Fibroblast of skin of scalp (primary cell): ENCODE data around the gene ZNF326.
"Not testable (repeated sequence)": the region's sequence is repeated elsewhere in the genome, so short reads cannot be mapped to it uniquely, and the experiment has no call there.

ENCODE experiments used
- DNase-seq: peaks from one replicate; pipeline ENCODE4 v3.0.0-alpha.2; 2013

Gene ZNF326

GRCh38 chr1:89971600-89971999, 23.3 kb upstream of the ZNF326 start:
- no peak for DNase-seq

- no peak for DNase-seq
Observed at GRCh38 chr1:89972024-89972423, 22.9 kb upstream of the ZNF326 start.

- no peak for DNase-seq
Observed at GRCh38 chr1:89973471-89974127, 21.3 kb upstream of the ZNF326 start.

GRCh38 chr1:89974256-89974655, 20.7 kb upstream of the ZNF326 start:
- DNase-seq, result no peak

DNA sequence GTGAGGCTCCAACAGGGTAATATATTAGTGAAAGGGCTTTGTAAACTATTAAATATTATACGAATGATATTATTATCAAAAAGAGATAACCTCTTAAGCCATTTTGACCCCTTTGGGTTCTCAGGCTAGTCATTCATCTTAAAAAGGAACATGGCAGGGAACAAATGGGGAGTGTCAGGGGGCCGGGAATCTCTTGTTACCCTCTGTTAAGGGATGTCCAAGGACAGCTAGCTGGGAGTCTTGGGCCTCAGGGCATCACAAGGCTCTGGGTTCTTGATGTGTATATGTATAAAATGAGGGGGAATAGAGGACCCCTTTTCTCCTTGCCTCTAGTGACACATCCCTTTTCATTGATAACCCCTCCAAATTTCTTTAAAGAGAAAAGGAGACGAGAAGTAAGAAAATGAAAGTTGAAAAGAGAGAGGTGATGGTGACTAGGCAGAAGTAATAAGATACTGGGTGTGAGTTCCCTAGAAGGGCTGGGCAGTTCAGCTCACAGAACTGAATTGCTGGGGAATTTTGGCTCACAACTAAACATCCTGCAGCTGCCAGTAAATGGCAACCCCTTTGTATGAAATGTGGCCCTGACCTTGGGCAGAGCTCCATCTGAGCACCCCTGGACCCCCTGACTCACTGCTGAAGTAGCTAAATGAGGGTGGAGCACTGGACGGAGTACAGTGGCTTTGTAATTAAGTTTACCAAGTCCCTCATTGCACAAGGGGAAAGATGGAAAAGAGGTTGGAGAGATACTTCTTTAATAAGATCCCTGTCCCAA, 20.0 kb upstream of the ZNF326 start:
- peak; percentile 56 for DNase-seq

DNA sequence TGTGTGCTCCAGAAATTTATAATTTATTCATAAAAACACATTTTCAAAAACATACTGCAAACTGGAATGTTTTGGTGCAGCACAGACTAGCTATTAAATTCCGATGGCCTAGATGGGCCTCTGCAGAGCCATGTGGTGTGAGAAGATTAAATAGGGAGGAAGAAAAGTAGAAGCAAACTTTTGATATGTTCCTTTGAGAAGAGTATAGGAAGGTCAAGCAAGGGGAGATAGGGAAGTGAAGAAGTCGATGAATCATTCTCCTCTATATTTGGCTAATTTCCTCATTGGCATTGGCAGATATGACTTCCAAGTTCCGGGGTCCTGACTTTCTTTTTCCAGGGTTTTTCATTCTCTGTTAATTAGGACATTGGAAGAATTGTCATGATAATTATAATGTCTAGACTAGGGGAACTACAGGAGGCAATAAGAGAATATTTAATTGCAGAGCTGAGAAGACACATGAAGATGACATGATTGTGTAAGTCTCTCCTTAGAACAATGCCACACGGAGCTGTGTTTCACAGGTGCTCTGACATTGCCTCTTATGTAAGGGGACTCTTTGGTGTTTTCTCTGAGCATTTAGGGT, 19.3 kb upstream of the ZNF326 start:
- DNase-seq, result no peak

DNA sequence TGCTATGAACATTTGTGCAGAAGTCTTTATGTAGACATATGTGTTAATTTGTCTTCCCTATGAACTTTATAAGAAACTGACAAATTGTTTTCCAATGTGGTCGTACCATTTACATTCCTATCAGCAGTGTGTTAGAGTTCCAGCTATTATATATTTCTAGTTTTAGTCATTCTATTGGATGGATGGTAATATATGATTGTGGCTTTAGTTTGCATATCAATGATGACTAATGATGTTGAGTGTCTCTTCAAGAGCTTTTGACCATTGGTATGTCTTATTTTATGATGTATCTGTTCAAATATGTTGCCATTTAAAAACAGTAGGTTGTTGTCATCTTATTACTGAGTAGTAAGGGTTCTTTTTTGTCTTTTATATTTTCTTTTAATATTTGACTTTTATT, 16.2 kb upstream of the ZNF326 start:
- DNase-seq, result peak; percentile 83

- DNase-seq, result no peak
Observed at GRCh38 chr1:89980605-89981004, 14.3 kb upstream of the ZNF326 start.

DNA sequence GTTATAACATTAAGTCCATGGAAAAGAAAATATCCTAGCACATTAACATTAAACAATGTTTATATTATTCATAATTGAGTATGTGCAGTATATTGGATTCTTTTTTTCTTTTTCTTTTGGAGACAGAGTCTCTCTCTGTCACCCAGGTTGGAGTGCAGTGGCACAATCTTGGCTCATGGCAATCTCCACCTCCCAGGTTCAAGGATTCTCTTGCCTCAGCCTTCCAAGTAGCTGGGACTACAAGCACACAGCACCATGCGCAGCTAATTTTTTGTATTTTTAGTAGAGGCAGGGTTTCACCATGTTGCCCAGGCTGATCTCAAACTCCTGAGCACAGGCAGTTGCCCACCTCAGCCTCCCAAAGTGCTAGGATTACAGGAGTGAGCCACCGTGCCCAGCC, 12.1 kb upstream of the ZNF326 start:
- DNase-seq, result not testable (repeated sequence)

DNA sequence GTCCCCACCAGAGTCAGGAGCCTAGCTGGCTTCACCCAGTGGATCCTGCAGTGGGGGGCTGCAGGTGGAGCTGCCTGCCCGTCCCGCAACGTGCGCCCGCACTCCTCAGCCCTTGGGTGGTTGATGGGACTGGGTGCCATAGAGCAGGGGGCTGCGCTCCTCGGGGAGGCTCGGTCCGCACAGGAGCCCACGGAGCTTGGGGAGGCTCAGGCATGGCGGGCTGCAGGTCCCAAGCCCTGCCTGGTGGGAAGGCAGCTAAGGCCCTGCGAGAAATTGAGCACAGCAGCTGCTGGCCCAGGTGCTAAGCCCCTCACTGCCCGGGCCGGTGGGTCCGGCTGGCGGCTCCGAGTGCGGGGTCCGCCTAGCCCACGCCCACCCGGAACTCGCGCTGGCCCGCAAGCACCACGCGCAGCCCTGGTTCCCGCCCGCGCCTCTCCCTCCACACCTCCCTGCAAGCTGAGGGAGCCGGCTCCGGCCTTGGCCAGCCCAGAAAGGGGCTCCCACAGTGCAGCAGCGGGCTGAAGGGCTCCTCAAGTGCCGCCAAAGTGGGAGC, 10.3 kb upstream of the ZNF326 start:
- DNase-seq, result not testable (repeated sequence)

DNA sequence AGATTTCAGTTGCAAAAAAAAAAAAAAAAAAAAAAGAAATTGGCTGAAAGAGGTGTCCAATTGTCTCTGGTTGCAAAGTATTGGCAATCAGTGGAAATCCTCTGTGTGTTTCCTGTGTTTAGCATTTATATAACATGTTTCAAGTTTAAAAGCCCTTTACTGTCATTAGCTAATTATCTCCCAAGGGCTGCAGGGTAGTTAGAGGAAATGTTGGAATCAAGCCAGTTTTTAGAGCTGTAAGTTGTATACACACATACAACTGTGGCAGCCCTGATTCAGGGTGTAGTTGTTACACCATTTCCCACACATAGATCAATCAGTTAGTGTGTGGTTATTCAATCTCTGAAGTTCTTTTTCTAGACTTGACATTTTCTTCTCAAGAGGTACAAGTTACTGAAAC, 8.9 kb upstream of the ZNF326 start:
- no peak for DNase-seq

GRCh38 chr1:89987159-89987819, 7.6 kb upstream of the ZNF326 start:
- peak; percentile 74 for DNase-seq

- no peak for DNase-seq
Observed at GRCh38 chr1:89989099-89989498, 5.8 kb upstream of the ZNF326 start.

GRCh38 chr1:89989799-89990198, 5.1 kb upstream of the ZNF326 start:
- no peak for DNase-seq

DNA sequence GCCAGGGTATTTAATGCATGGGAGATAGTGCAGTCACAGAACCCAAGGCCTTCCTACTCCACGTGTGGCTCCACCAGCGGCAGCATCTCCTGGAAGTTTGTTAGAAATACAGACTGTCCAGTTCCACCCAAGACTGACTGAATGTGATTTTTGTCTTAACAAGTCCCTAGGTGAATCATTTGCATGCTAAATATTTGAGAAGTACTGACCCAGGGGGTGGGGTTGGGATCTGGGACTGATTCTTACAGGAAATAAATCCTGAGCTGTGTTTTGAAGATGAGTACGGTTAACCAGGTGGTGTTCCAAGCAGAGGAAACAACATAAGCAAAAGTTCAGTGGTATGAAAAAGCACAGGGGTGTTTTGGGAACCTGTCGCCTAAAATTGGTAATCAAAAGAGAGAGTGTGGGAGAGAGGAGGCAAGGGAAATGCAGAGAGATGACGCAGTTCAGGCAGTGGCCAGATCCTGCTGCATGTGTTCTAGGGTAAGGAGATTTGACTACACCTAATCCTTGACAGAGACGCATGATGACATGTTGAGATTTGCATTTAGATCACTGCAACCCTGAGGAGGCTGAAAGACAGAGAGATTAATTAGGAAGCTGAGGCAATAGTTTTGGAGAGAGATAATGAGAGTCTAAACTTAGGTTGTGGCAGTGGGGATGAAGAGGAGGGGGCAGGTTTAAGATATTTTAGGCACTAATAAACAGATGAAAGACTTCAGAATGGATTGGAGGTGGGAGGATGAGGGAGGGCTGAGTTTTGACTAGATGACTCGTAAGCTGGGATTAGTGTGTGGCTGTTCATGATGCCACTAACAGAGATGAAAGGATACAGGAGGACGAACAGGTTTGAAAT, 3.7 kb upstream of the ZNF326 start:
- no peak for DNase-seq

- no peak for DNase-seq
Observed at GRCh38 chr1:89993541-89993940, 1.4 kb upstream of the ZNF326 start.

DNA sequence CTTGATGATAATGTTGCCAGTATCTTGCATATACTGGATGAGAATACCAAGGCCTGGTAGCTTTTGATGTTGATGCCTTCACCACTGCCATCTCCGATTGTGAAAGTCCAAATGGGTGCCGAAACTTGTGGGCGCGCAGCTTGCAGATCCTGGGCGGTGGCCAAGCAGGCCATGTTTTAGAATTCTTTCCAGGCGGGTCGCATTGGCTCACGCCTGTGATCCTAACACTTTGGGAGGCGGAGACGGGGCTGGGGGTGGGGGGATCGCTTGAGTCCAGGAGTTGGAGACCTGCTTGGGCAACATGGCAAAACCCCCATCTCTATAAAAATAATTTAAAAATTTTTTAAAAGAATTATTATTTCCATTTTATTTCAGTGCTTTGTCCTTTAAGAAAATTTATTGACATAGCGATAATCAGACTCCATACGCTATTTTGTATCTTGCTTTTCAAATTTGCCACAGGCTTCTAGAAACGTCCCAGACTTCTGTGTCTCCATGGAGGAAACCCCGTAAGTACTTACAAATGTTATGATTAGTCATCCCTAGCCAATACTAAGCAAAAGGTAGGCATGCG, 592 bp upstream of the ZNF326 start:
- no peak for DNase-seq

DNA sequence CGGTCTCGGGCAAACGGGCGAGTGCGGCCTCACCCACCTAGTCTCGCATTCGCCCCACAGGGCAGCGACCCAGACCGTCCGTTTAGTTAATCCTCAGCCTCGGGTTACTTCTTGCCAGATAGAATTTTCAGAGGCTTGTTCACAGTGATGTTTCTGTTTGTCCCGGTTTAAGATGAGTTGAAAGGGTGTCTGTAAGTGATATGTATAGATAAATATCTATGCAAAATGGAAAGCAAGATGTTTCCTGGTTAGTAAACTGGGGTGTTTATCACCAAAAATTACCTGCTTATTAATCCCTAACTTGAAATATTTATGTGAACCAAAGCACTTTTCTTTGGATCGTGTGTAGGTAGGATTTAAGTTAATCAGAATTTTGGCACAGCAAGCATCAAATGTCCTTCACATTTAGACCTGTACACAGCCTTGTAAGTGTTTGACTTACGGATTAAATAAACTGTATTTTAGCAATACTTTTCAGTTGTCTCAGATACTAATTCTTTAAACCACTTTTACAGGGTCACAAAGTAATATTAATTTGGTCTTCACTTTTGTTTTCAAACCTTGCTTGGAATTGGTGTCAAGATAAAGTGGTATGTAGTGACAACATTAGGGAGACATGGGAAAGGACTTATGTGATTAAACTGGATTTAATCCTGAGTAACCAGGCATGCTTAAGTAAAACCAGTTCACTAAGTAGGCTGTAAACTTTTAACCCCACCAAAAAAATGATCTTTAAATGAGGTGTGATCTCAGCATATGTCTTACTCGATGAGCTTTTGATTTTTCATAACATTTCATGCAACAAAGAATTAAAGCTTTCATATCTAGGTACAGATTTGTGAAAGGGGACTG, 914 bp downstream of the ZNF326 start:
- DNase-seq, result peak; percentile 53

DNA sequence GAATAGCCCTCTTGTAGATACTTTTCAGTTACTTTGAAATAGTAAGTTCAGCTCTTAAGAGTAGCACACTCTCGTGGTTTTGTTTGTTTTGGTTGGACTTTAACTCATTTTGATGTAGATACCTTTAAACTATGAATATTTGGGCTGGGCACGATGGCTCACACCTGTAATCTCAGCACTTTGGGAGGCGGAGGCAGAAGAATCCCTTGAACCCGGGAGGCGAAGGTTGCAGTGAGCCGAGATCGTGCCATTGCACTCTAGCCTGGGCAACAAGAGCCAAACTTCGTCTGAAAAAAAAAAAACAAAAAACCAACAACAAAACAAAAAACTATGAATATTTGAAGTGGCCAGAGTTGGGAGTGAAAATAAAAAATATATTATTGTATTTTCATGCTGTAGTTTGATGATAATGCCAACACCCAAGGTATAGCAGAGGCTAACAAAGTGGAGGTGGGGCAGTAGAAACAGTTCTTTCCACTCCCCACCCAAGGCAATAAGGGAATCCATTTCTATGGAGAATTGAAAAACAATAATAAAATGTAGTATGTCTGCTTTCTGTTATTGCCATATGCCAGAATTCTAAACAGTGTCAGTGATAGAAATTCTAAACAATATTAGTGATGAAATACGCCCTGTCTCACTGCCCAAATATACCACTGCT, 1.7 kb downstream of the ZNF326 start:
- DNase-seq, result no peak

- DNase-seq, result not testable (repeated sequence)
Observed at GRCh38 chr1:89997152-89997551, 2.2 kb downstream of the ZNF326 start.
